Measurements from ENCODE around the gene ABL1.

Gene ABL1

GRCh38 chr9:130913599-130914416 lies 78.8 kb downstream of the ABL1 start:
- DNase-seq (ENCODE audit: extremely low read depth in 1 of 2, low read depth in 1 of 2) = no peak

- DNase-seq (ENCODE audit: extremely low read depth in 1 of 2, low read depth in 1 of 2) = no peak
Measured at GRCh38 chr9:130914417-130915095, 79.5 kb downstream of the ABL1 start.

GRCh38 chr9:130915096-130915447 lies 80.0 kb downstream of the ABL1 start:
- no peak for DNase-seq (ENCODE audit: extremely low read depth in 1 of 2, low read depth in 1 of 2)

- no peak for DNase-seq (ENCODE audit: extremely low read depth in 1 of 2, low read depth in 1 of 2)
Measured at GRCh38 chr9:130917168-130917960, 82.3 kb downstream of the ABL1 start.

GRCh38 chr9:130918101-130918825 lies 83.2 kb downstream of the ABL1 start:
- no peak for DNase-seq (ENCODE audit: extremely low read depth in 1 of 2, low read depth in 1 of 2)

GRCh38 chr9:130918826-130919558 lies 83.9 kb downstream of the ABL1 start:
- no peak for DNase-seq (ENCODE audit: extremely low read depth in 1 of 2, low read depth in 1 of 2)

- DNase-seq (ENCODE audit: extremely low read depth in 1 of 2, low read depth in 1 of 2) = no peak
Measured at GRCh38 chr9:130919559-130920145, 84.6 kb downstream of the ABL1 start.

GRCh38 chr9:130920233-130920632 lies 85.2 kb downstream of the ABL1 start:
- DNase-seq (ENCODE audit: extremely low read depth in 1 of 2, low read depth in 1 of 2) = no peak

GRCh38 chr9:130920762-130921299 lies 85.8 kb downstream of the ABL1 start:
- DNase-seq (ENCODE audit: extremely low read depth in 1 of 2, low read depth in 1 of 2) = no peak

- DNase-seq (ENCODE audit: extremely low read depth in 1 of 2, low read depth in 1 of 2) = no peak
Measured at GRCh38 chr9:130921300-130921988, 86.4 kb downstream of the ABL1 start.

- no peak for DNase-seq (ENCODE audit: extremely low read depth in 1 of 2, low read depth in 1 of 2)
Measured at GRCh38 chr9:130921989-130922892, 87.2 kb downstream of the ABL1 start.

GRCh38 chr9:130922893-130923610 lies 88.0 kb downstream of the ABL1 start:
- no peak for DNase-seq (ENCODE audit: extremely low read depth in 1 of 2, low read depth in 1 of 2)

GRCh38 chr9:130923611-130924447 lies 88.8 kb downstream of the ABL1 start:
- no peak for DNase-seq (ENCODE audit: extremely low read depth in 1 of 2, low read depth in 1 of 2)

GRCh38 chr9:130924448-130924788 lies 89.4 kb downstream of the ABL1 start:
- no peak for DNase-seq (ENCODE audit: extremely low read depth in 1 of 2, low read depth in 1 of 2)

GRCh38 chr9:130925050-130925678 lies 90.1 kb downstream of the ABL1 start:
- DNase-seq (ENCODE audit: extremely low read depth in 1 of 2, low read depth in 1 of 2) = no peak

- no peak for DNase-seq (ENCODE audit: extremely low read depth in 1 of 2, low read depth in 1 of 2)
Measured at GRCh38 chr9:130927338-130927737, 92.3 kb downstream of the ABL1 start.

Measured in activated CD8-positive, alpha-beta memory T cell treated with anti-CD3 and anti-CD28 coated beads for 1 hour (primary cell).